PFSK-1 (cell line): Measurements from ENCODE around the gene EGR2.

Experiments used
- POLR2AphosphoS5 ChIP-seq: IDR thresholded peaks from 2 replicates; pipeline ENCODE4 v1.6.1; 2012; ENCODE audit warnings: low read depth, mild to moderate bottlenecking, control low read depth, low read length, moderate library complexity
- SIN3A ChIP-seq: IDR thresholded peaks from 2 replicates; pipeline ENCODE4 v1.6.1; 2012; ENCODE audit warnings: mild to moderate bottlenecking, low read length, moderate library complexity, borderline replicate concordance; ENCODE audit not compliant: insufficient read depth
- TAF1 ChIP-seq: IDR thresholded peaks from 2 replicates; pipeline ENCODE4 v1.6.1; 2012; ENCODE audit warnings: low read length, control low read depth, borderline replicate concordance; ENCODE audit not compliant: insufficient read depth
- TF ChIP-seq, protein P1 (sequence below), 2 experiments: IDR thresholded peaks; 2 replicates each; pipeline versions ENCODE4 v1.6.1 to v1.8.0; 2011 to 2012; ENCODE audit warnings: low read depth in 2 of 2, low read length in 2 of 2, control low read depth in 1 of 2, inconsistent platforms in 1 of 2, mild to moderate bottlenecking in 1 of 2, moderate library complexity in 1 of 2; ENCODE audit not compliant: insufficient read depth in 1 of 2

DNA sequence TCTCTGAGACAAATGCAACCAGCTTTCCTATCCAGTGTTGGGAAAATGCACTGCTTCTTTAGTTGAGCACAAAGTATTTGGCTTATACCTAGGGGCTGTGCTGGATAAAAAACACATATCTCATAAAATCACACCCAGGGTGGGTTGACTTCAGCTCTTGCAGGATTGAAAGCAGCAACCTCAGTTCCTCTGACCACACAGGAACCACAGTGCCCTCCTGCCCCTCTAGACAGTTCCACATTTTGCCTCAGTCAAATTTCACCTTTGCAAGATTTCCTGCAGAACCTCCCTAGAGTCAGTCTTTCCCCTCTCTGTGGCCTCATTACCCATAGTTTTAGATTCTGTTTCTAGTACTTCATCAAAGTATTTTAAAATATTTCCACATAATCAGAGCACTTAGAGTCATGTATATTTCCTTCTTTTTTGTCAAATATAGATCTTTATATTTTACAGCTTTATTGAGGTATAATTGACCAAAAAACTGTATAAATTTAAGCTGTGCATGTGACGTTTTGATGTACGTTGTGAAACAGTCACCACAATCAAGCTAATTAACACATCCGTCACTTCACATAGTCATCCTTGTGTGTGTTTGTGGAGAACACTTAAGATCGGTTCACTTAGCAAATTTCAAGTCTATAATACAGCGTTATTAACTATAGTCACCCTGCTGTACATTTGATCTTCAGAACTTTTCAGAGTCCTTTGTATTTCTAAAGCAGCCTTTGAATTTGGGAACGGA is 37.0 kb upstream of the EGR2 start:
- no peak for TF ChIP-seq POLR2AphosphoS5
- TF ChIP-seq, protein P1, sequence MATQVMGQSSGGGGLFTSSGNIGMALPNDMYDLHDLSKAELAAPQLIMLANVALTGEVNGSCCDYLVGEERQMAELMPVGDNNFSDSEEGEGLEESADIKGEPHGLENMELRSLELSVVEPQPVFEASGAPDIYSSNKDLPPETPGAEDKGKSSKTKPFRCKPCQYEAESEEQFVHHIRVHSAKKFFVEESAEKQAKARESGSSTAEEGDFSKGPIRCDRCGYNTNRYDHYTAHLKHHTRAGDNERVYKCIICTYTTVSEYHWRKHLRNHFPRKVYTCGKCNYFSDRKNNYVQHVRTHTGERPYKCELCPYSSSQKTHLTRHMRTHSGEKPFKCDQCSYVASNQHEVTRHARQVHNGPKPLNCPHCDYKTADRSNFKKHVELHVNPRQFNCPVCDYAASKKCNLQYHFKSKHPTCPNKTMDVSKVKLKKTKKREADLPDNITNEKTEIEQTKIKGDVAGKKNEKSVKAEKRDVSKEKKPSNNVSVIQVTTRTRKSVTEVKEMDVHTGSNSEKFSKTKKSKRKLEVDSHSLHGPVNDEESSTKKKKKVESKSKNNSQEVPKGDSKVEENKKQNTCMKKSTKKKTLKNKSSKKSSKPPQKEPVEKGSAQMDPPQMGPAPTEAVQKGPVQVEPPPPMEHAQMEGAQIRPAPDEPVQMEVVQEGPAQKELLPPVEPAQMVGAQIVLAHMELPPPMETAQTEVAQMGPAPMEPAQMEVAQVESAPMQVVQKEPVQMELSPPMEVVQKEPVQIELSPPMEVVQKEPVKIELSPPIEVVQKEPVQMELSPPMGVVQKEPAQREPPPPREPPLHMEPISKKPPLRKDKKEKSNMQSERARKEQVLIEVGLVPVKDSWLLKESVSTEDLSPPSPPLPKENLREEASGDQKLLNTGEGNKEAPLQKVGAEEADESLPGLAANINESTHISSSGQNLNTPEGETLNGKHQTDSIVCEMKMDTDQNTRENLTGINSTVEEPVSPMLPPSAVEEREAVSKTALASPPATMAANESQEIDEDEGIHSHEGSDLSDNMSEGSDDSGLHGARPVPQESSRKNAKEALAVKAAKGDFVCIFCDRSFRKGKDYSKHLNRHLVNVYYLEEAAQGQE (IDR thresholded peaks at IDR 0.05; ENCODE audit: insufficient read depth in 1 of 2, low read depth in 2 of 2, low read length in 2 of 2): no peak
- no peak for TF ChIP-seq SIN3A
- no peak for TF ChIP-seq TAF1
